GM23338 (cell line): ENCODE data around the gene MIPEP.

ENCODE experiments used
- CREB1 ChIP-seq: fragments of 250-450 bp; sonication (Bioruptor Pico); IDR thresholded peaks from 2 replicates; pipeline ENCODE4 v1.5.0; 2020; ENCODE audit warnings: low read depth, mild to moderate bottlenecking, moderate library complexity
- EZH2 ChIP-seq: fragments of 200-600 bp; sonication (generic); IDR thresholded peaks from one replicate; pipeline ENCODE4 v1.8.0; 2017; ENCODE audit warnings: antibody characterized with exemption, mild to moderate bottlenecking, low read depth; ENCODE audit not compliant: unreplicated experiment
- EZH2phosphoT487 ChIP-seq: fragments of 200-600 bp; sonication (generic); IDR thresholded peaks from one replicate; pipeline ENCODE4 v1.8.1; 2018; ENCODE audit warnings: antibody characterized with exemption; ENCODE audit not compliant: unreplicated experiment
- JUNB ChIP-seq: IDR thresholded peaks from one replicate; pipeline ENCODE4 v1.6.1; 2016; ENCODE audit warnings: antibody characterized with exemption; ENCODE audit not compliant: unreplicated experiment
- POLR2AphosphoS5 ChIP-seq: IDR thresholded peaks from 2 replicates; pipeline ENCODE4 v1.6.1; 2016; ENCODE audit warnings: antibody characterized with exemption, low read depth
- TF ChIP-seq, protein P1 (sequence below), 2 experiments: fragments of 200-600 bp in 1 of 2; sonication (generic) in 1 of 2; conservative IDR thresholded peaks; 2 replicates each; pipeline versions ENCODE4 v1.5.1 to v1.6.1; 2016 to 2017; ENCODE audit warnings: antibody characterized with exemption in 2 of 2, low read depth in 2 of 2, mild to moderate bottlenecking in 2 of 2, moderate library complexity in 1 of 2
- TF ChIP-seq, protein P2 (sequence below): fragments of 250-450 bp; sonication (Bioruptor Pico); IDR thresholded peaks from 2 replicates; pipeline ENCODE4 v1.5.0; 2020; ENCODE audit warnings: mild to moderate bottlenecking, moderate library complexity

DNA sequence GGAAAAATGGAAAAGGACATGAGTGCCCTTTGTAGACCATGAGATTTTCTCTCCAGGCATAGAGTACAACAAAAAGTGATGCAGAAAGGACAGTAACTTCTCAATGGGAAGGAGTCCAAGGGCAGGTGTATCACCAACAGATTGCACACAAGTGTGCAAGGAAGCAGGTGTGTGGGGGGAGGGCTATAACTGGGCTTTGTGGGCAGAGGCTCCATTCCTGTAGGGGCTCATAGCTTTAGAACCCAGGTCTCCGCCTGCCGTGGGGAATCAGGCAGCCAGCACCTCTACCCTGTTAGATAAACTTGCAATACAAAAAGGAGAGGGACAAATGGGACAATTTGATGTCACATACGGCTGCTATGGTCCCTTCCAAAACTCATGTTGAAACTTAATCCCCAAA is 119.8 kb downstream of the MIPEP start:
- TF ChIP-seq JUNB (no peak), POLR2AphosphoS5 (no peak), EZH2phosphoT487 (no peak), CREB1 (no peak), EZH2 (no peak)
- TF ChIP-seq, protein P1, sequence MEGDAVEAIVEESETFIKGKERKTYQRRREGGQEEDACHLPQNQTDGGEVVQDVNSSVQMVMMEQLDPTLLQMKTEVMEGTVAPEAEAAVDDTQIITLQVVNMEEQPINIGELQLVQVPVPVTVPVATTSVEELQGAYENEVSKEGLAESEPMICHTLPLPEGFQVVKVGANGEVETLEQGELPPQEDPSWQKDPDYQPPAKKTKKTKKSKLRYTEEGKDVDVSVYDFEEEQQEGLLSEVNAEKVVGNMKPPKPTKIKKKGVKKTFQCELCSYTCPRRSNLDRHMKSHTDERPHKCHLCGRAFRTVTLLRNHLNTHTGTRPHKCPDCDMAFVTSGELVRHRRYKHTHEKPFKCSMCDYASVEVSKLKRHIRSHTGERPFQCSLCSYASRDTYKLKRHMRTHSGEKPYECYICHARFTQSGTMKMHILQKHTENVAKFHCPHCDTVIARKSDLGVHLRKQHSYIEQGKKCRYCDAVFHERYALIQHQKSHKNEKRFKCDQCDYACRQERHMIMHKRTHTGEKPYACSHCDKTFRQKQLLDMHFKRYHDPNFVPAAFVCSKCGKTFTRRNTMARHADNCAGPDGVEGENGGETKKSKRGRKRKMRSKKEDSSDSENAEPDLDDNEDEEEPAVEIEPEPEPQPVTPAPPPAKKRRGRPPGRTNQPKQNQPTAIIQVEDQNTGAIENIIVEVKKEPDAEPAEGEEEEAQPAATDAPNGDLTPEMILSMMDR (conservative IDR thresholded peaks at IDR 0.05; ENCODE audit: low read depth in 2 of 2): no peak
- TF ChIP-seq, protein P2, sequence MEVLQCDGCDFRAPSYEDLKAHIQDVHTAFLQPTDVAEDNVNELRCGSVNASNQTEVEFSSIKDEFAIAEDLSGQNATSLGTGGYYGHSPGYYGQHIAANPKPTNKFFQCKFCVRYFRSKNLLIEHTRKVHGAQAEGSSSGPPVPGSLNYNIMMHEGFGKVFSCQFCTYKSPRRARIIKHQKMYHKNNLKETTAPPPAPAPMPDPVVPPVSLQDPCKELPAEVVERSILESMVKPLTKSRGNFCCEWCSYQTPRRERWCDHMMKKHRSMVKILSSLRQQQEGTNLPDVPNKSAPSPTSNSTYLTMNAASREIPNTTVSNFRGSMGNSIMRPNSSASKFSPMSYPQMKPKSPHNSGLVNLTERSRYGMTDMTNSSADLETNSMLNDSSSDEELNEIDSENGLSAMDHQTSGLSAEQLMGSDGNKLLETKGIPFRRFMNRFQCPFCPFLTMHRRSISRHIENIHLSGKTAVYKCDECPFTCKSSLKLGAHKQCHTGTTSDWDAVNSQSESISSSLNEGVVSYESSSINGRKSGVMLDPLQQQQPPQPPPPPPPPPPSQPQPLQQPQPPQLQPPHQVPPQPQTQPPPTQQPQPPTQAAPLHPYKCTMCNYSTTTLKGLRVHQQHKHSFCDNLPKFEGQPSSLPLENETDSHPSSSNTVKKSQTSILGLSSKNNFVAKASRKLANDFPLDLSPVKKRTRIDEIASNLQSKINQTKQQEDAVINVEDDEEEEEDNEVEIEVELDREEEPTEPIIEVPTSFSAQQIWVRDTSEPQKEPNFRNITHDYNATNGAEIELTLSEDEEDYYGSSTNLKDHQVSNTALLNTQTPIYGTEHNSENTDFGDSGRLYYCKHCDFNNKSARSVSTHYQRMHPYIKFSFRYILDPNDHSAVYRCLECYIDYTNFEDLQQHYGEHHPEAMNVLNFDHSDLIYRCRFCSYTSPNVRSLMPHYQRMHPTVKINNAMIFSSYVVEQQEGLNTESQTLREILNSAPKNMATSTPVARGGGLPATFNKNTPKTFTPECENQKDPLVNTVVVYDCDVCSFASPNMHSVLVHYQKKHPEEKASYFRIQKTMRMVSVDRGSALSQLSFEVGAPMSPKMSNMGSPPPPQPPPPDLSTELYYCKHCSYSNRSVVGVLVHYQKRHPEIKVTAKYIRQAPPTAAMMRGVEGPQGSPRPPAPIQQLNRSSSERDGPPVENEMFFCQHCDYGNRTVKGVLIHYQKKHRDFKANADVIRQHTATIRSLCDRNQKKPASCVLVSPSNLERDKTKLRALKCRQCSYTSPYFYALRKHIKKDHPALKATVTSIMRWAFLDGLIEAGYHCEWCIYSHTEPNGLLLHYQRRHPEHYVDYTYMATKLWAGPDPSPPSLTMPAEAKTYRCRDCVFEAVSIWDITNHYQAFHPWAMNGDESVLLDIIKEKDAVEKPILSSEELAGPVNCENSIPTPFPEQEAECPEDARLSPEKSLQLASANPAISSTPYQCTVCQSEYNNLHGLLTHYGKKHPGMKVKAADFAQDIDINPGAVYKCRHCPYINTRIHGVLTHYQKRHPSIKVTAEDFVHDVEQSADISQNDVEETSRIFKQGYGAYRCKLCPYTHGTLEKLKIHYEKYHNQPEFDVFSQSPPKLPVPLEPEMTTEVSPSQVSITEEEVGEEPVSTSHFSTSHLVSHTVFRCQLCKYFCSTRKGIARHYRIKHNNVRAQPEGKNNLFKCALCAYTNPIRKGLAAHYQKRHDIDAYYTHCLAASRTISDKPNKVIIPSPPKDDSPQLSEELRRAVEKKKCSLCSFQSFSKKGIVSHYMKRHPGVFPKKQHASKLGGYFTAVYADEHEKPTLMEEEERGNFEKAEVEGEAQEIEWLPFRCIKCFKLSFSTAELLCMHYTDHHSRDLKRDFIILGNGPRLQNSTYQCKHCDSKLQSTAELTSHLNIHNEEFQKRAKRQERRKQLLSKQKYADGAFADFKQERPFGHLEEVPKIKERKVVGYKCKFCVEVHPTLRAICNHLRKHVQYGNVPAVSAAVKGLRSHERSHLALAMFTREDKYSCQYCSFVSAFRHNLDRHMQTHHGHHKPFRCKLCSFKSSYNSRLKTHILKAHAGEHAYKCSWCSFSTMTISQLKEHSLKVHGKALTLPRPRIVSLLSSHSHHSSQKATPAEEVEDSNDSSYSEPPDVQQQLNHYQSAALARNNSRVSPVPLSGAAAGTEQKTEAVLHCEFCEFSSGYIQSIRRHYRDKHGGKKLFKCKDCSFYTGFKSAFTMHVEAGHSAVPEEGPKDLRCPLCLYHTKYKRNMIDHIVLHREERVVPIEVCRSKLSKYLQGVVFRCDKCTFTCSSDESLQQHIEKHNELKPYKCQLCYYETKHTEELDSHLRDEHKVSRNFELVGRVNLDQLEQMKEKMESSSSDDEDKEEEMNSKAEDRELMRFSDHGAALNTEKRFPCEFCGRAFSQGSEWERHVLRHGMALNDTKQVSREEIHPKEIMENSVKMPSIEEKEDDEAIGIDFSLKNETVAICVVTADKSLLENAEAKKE (CRISPR knock-in tag): no peak
